GM21717 (cell line): ENCODE measurements around the gene CWC27.

Experiments
- ATAC-seq: cut with Tn5 transposase; IDR thresholded peaks from one replicate; pipeline ENCODE4 v1.9.1; 2021; ENCODE audit warnings: mild to moderate bottlenecking, moderate library complexity; ENCODE audit not compliant: unreplicated experiment

Gene CWC27

GRCh38 chr5:65032250-65032649 is 263.5 kb downstream of the CWC27 start:
- ATAC-seq = no peak

- ATAC-seq = no peak
These were observed 265.5 kb downstream of the CWC27 start for GRCh38 chr5:65034029-65034812.

GRCh38 chr5:65034813-65035209 is 266.1 kb downstream of the CWC27 start:
- ATAC-seq = no peak

- peak; percentile 89 for ATAC-seq
These were observed 266.8 kb downstream of the CWC27 start for GRCh38 chr5:65035211-65036206.

GRCh38 chr5:65037831-65038815 is 269.4 kb downstream of the CWC27 start:
- no peak for ATAC-seq

GRCh38 chr5:65041296-65042158 is 272.8 kb downstream of the CWC27 start:
- no peak for ATAC-seq

GRCh38 chr5:65043843-65044359 is 275.2 kb downstream of the CWC27 start:
- peak; percentile 43 for ATAC-seq

GRCh38 chr5:65047225-65047624 is 278.5 kb downstream of the CWC27 start:
- no peak for ATAC-seq

- peak; percentile 46 for ATAC-seq
These were observed 279.4 kb downstream of the CWC27 start for GRCh38 chr5:65047948-65048690.

- peak; percentile 39 for ATAC-seq
These were observed 281.4 kb downstream of the CWC27 start for GRCh38 chr5:65050140-65050539.

GRCh38 chr5:65050826-65051498 is 282.2 kb downstream of the CWC27 start:
- ATAC-seq = no peak

- no peak for ATAC-seq
These were observed 287.2 kb downstream of the CWC27 start for GRCh38 chr5:65055938-65056337.

GRCh38 chr5:65059681-65060598 is 291.2 kb downstream of the CWC27 start:
- no peak for ATAC-seq

- peak; percentile 52 for ATAC-seq
These were observed 292.7 kb downstream of the CWC27 start for GRCh38 chr5:65061250-65061973.

GRCh38 chr5:65061974-65062353 is 293.2 kb downstream of the CWC27 start:
- ATAC-seq = peak; percentile 34

- no peak for ATAC-seq
These were observed 293.8 kb downstream of the CWC27 start for GRCh38 chr5:65062469-65063083.
